ENCODE data around the gene SLC24A3.

SLC24A3 gene

GRCh38 chr20:19524691-19525090 is 312.2 kb downstream of the SLC24A3 start:
- Mint-ChIP-seq H3K4me3 (no peak overlapping the region), H3K27me3 (ENCODE audit: low read depth) (no peaks in the 10 kb centered on the region), H3K27ac (peak overlapping the region in 1 of 3 experiments; percentile 44), H3K36me3 (ENCODE audit: low read depth) (no peaks in the 10 kb centered on the region), H3K4me1 (peaks cover 42% of the 10 kb centered on the region), H3K9me3 (no peaks in the 10 kb centered on the region)
- TF ChIP-seq CTCF (IDR thresholded peaks at IDR 0.05; ENCODE audit: unreplicated experiment in 3 of 3): no peak

GRCh38 chr20:19527509-19527908 is 315.1 kb downstream of the SLC24A3 start:
- H3K27ac Mint-ChIP-seq: no peak overlapping the region

GRCh38 chr20:19528286-19529030 is 316.0 kb downstream of the SLC24A3 start:
- H3K36me3 Mint-ChIP-seq (ENCODE audit: low read depth): no peaks in the 10 kb centered on the region
- TF ChIP-seq CTCF (IDR thresholded peaks at IDR 0.05; ENCODE audit: unreplicated experiment in 3 of 3): no peak
- no peaks in the 10 kb centered on the region for H3K9me3 Mint-ChIP-seq
- no peak overlapping the region for H3K4me3 Mint-ChIP-seq
- H3K27me3 Mint-ChIP-seq (ENCODE audit: low read depth): no peaks in the 10 kb centered on the region
- H3K4me1 Mint-ChIP-seq: peaks cover 12% of the 10 kb centered on the region
- H3K27ac Mint-ChIP-seq: no peak overlapping the region

More at GRCh38 chr20:19527509-19527908, 315.1 kb downstream of the SLC24A3 start:
- no peak for TF ChIP-seq CTCF (IDR thresholded peaks at IDR 0.05; ENCODE audit: unreplicated experiment in 3 of 3)
- Mint-ChIP-seq H3K4me3 (no peak overlapping the region), H3K4me1 (peaks cover 19% of the 10 kb centered on the region), H3K9me3 (no peaks in the 10 kb centered on the region), H3K36me3 (ENCODE audit: low read depth) (no peaks in the 10 kb centered on the region), H3K27me3 (ENCODE audit: low read depth) (no peaks in the 10 kb centered on the region)

- Mint-ChIP-seq H3K27me3 (ENCODE audit: low read depth) (no peaks in the 10 kb centered on the region), H3K9me3 (no peaks in the 10 kb centered on the region), H3K4me3 (no peak overlapping the region), H3K27ac (no peak overlapping the region), H3K36me3 (ENCODE audit: low read depth) (no peaks in the 10 kb centered on the region), H3K4me1 (peaks cover 10% of the 10 kb centered on the region)
- no peak for TF ChIP-seq CTCF (IDR thresholded peaks at IDR 0.05; ENCODE audit: unreplicated experiment in 3 of 3)
Measured at GRCh38 chr20:19530006-19530405, 317.6 kb downstream of the SLC24A3 start.

- no peak for TF ChIP-seq CTCF (IDR thresholded peaks at IDR 0.05; ENCODE audit: unreplicated experiment in 3 of 3)
- Mint-ChIP-seq H3K36me3 (ENCODE audit: low read depth) (peaks cover 9% of the 10 kb centered on the region), H3K27ac (no peak overlapping the region), H3K9me3 (peaks cover 12% of the 10 kb centered on the region), H3K4me1 (peaks cover 8% of the 10 kb centered on the region), H3K27me3 (ENCODE audit: low read depth) (no peaks in the 10 kb centered on the region), H3K4me3 (no peak overlapping the region)
Measured at GRCh38 chr20:19531446-19531845, 319.0 kb downstream of the SLC24A3 start.

- no peaks in the 10 kb centered on the region for H3K27me3 Mint-ChIP-seq (ENCODE audit: low read depth)
- TF ChIP-seq CTCF (IDR thresholded peaks at IDR 0.05; ENCODE audit: unreplicated experiment in 3 of 3): no peak
- peaks cover 9% of the 10 kb centered on the region for H3K36me3 Mint-ChIP-seq (ENCODE audit: low read depth)
- peaks cover 18% of the 10 kb centered on the region for H3K9me3 Mint-ChIP-seq
- peaks cover 46% of the 10 kb centered on the region for H3K4me1 Mint-ChIP-seq
- H3K4me3 Mint-ChIP-seq: no peak overlapping the region
- peak overlapping the region in 1 of 3 experiments; percentile 47 for H3K27ac Mint-ChIP-seq
Measured at GRCh38 chr20:19538556-19538955, 326.1 kb downstream of the SLC24A3 start.

All from nephron (organoid).